ENCODE results near the gene ZDHHC7.

GRCh38 chr16:85058909-85059308 lies 47.6 kb upstream of the ZDHHC7 start:
- no peak for TF ChIP-seq POLR2A (IDR thresholded peaks at IDR 0.05)
- TF ChIP-seq, protein P1, sequence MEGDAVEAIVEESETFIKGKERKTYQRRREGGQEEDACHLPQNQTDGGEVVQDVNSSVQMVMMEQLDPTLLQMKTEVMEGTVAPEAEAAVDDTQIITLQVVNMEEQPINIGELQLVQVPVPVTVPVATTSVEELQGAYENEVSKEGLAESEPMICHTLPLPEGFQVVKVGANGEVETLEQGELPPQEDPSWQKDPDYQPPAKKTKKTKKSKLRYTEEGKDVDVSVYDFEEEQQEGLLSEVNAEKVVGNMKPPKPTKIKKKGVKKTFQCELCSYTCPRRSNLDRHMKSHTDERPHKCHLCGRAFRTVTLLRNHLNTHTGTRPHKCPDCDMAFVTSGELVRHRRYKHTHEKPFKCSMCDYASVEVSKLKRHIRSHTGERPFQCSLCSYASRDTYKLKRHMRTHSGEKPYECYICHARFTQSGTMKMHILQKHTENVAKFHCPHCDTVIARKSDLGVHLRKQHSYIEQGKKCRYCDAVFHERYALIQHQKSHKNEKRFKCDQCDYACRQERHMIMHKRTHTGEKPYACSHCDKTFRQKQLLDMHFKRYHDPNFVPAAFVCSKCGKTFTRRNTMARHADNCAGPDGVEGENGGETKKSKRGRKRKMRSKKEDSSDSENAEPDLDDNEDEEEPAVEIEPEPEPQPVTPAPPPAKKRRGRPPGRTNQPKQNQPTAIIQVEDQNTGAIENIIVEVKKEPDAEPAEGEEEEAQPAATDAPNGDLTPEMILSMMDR (IDR thresholded peaks at IDR 0.05), result no peak

All from body of pancreas (tissue), 4 donors.